Measurements from ENCODE around the gene NCKAP5.

Gene NCKAP5

GRCh38 chr2:133498662-133499585 is 69.3 kb downstream of the NCKAP5 start:
- peak; percentile 14 for DNase-seq (ENCODE audit: low spot score)
- in situ Hi-C loops (cut with MboI; ENCODE audit: low sequenced_read_pairs, unreplicated experiment), result no loop called here
- no peak for TF ChIP-seq CTCF (IDR thresholded peaks at IDR 0.05; ENCODE audit: borderline replicate concordance, control extremely low read depth, extremely low read depth, insufficient read depth, missing control alignments)

GRCh38 chr2:133497951-133498565 is 70.2 kb downstream of the NCKAP5 start:
- in situ Hi-C loops (cut with MboI; ENCODE audit: low sequenced_read_pairs, unreplicated experiment), result no loop called here

GRCh38 chr2:133497270-133497893 is 70.9 kb downstream of the NCKAP5 start:
- in situ Hi-C loops (cut with MboI; ENCODE audit: low sequenced_read_pairs, unreplicated experiment), result no loop called here
- no peak for TF ChIP-seq CTCF (IDR thresholded peaks at IDR 0.05; ENCODE audit: borderline replicate concordance, control extremely low read depth, extremely low read depth, insufficient read depth, missing control alignments)
- DNase-seq (ENCODE audit: low spot score), result no peak

More at GRCh38 chr2:133497951-133498565, 70.2 kb downstream of the NCKAP5 start:
- TF ChIP-seq CTCF (IDR thresholded peaks at IDR 0.05; ENCODE audit: borderline replicate concordance, control extremely low read depth, extremely low read depth, insufficient read depth, missing control alignments), result no peak
- no peak for DNase-seq (ENCODE audit: low spot score)

GRCh38 chr2:133496501-133497269 is 71.6 kb downstream of the NCKAP5 start:
- in situ Hi-C loops (cut with MboI; ENCODE audit: low sequenced_read_pairs, unreplicated experiment), result no loop called here
- TF ChIP-seq CTCF (IDR thresholded peaks at IDR 0.05; ENCODE audit: borderline replicate concordance, control extremely low read depth, extremely low read depth, insufficient read depth, missing control alignments), result no peak
- no peak for DNase-seq (ENCODE audit: low spot score)

- in situ Hi-C loops (cut with MboI; ENCODE audit: low sequenced_read_pairs, unreplicated experiment), result no loop called here
- no peak for DNase-seq (ENCODE audit: low spot score)
- TF ChIP-seq CTCF (IDR thresholded peaks at IDR 0.05; ENCODE audit: borderline replicate concordance, control extremely low read depth, extremely low read depth, insufficient read depth, missing control alignments), result no peak
Observed at GRCh38 chr2:133495226-133495625, 73.0 kb downstream of the NCKAP5 start.
